Medulla oblongata (tissue), 1 donor: ENCODE measurements around the gene ASXL1.
"Not testable (repeated sequence)": the region's sequence is repeated elsewhere in the genome, so short reads cannot be mapped to it uniquely, and the experiment has no call there.

Experiments
- DNase-seq: peaks from one replicate; pipeline ENCODE4 v3.0.0-alpha.2; 2015; ENCODE audit errors: extremely low spot score

ASXL1 gene

DNA sequence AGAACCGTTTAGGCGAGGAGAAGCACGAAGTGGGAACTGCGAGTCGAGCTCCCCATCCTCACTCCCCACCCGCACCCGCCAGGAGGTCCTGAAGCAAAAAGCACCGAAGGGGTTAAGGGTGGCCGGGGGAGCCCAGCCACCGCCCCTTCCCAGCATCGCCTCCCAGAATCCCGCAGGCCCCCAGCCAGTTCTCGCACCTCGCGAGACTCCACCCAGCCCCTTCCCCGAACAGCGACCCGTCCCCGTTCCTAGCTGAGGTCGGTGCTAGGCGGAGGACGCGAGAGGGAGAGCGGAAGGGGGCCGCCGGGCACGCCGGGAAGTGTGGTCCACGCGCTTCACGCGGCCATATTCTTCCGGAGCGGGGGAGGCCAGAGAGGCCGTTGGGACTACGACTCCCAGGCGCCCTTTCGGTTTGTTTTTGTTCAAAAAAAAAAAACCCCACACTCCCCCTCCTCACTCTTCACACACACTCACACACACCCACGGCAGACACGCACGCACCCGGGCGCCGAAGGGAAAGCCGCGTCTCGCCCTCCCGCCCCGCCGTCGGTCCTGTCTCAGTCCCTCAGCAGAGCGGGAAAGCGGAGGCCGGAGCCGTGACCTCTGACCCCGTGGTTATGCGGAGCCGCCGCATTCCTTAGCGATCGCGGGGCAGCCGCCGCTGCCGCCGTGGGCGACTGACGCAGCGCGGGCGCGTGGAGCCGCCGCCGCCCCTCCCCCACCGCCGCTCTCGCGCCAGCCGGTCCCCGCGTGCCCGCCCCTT, at the start of gene ASXL1:
TSS of gene ASXL1 (plus strand) at position 463 of the 763 bp plus-strand sequence. CDS start 445 bp downstream, outside the sequence.
- DNase-seq = peak; percentile 98

DNA sequence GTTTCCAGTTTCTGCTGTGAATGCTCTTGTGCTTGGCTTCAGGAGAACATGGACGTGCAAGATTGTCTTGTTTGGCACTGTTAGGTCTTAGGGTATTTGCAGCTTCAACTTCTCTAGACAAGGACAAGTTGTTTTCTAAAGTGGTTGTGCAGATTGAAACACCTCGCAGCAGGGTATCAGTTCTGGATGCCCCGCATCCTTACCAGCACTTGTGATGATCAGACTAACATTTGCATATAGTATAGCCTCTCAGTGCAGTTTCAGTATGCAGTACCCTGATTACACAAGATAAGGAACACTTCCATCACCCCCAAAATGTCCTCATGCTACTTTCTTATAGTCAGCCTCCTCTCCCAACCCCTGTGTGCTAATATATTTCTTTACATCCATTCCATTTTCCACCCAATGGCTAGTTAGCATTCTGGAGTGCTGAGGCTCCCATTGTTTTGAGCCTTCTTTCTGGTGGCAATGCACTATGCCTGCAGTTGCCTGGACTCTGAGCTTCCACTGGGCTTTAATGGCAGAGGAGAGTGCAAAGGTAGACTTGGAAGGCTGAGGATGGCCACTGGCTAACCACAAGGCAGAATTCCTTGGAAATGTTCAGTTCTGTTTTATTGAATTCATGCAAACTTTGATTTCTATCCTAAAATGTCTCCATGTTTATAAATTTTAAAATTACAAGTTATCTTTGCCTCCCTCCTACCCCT, 45.3 kb upstream of the ASXL1 start:
- no peak for DNase-seq

DNA sequence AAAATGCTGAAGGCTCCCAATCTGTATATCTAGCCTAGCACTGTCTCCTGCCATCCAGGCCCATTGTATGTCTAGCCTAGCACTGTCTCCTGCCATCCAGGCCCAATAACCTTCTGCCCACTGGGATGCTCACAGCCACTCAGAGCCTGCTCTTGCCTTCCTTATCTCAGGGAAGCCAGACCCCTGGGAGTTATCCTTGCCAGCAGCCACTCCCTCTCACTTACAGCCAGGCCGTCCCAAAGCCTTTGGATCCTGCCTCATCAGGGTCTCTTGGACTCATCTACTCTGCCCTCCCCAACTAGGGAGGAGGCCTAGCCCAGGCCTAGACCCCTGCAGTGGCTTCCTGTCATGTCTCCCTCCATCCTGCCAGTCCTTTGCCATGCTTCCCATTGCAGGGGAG, 43.4 kb upstream of the ASXL1 start:
- DNase-seq = no peak

DNA sequence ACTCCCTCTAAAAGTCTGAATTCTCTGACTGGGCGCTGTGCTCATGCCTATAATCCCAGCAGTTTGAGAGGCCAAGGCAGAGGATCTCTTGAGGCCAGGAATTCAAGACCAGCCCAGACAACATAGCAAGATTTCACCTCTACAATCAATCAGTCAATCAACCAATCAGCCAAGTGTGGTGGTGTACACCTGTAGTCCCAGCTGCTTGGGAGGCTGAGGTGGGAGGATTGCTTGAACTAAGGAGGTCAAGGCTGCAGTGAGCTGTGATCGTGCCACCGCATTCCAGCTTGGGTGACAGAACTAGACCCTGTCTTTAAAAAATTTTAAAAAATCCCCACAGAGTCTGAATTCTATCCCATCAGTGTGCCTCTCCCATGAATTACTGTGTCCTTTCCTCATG, 42.7 kb upstream of the ASXL1 start:
- DNase-seq = no peak

DNA sequence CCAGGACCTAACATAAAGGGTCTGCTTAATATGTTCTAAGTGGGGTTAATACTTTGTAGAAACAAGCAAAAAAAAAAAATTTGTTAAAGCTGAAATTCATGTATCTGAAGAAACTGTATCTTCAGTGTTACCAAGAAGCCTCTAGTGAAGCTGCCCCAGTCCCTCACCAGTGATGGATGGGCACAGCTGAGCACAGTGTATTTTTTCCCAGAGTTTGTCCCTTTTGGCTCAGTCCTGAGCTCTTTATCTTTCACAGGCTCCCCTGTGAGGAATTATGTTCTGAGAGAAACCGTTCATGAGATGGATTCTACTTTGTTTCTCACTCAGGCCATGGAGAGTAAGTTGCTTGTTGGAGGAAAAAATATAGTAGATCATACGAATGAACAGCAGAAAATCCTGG, 42.2 kb upstream of the ASXL1 start:
- no peak for DNase-seq

DNA sequence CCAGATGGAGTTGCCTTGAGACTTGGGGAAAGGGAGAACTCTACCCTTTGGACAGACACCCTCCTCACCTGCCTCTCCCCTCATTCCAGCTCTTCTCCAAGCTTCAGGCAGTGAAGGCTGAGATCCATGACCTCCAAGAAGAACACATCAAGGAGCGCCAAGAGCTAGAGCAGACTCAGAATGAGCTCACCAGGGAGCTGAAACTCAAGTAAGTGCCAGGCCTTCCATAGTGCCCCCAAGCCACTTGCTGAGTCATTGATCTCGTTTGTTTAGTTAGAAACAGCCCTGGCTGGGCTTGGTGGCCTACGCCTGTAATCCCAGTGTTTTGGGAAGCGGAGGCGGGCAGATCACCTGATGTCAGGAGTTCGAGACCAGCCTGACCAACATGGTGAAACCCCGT, 41.5 kb upstream of the ASXL1 start:
- DNase-seq = no peak

DNA sequence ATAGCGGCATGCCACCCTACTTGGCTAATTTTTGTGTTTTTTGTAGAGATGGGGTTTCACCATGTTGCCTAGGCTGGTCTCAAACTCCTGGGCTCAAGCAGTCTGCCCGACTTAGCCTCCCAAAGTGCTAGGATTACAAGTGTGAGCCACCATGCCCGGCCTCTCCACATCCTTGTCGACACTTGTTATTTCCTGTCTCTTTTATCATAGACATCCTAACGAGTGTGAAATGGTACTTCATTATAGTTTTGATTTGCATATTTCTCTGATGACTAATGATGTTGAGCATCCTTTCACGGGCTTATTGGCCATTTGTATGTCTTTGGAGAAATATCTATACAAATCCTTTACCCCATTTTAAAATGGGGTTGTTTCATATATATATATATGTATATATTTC, 39.0 kb upstream of the ASXL1 start:
- DNase-seq = no peak

DNA sequence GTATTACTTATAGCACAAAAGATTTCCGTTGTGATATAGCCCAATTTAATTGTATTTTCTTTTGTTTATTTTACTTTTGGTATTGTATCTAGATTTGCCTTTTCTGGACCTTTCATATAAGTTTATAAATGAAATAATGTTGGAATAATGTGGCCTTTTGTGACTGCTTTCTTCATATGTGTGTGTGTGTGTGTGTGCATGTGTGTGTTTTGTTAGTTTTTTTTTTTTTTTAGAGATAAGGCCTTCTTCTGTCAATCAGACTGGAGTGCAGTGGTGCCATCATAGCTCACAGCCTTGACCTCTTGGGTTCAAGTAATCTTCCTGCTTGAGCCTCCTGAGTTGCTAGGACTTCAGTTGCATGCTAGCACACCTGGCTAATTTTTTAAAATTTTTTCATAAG, 37.8 kb upstream of the ASXL1 start:
- DNase-seq = no peak

DNA sequence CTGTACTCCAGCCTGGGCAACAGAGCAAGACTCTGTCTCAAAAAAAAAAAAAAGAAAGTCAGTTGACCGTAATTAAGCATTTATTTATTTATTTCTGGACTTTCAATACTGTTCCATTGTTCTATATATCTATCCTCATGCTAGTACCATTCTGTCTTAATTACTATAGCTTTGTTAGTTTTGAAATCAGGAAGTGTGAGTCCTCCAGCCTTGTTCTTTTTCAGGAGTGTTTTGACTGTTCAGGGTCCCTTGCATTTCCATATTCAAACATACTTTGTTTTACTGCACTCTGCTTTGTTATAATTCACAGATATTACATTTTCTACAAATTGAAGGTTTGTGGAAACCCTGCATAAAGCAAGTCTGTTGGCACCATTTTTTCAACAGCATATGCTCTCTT, 36.7 kb upstream of the ASXL1 start:
- no peak for DNase-seq

DNA sequence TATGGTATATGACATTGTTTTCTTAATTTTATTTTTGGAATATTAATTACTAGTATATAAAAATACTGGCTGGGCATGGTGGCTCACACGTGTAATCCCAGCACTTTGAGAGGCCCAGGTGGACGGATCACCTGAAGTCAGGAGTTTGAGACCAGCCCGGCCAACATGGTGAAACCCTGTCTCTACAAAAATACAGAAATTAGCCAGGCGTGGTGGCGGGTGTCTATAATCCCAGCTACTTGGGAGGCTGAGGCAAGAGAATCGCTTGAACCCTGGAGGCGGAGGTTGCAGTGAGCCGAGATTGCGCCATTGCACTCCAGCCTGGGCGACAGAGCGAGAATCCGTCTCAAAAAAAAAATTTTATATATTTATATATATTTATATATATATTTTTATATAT, 35.9 kb upstream of the ASXL1 start:
- not testable (repeated sequence) for DNase-seq

DNA sequence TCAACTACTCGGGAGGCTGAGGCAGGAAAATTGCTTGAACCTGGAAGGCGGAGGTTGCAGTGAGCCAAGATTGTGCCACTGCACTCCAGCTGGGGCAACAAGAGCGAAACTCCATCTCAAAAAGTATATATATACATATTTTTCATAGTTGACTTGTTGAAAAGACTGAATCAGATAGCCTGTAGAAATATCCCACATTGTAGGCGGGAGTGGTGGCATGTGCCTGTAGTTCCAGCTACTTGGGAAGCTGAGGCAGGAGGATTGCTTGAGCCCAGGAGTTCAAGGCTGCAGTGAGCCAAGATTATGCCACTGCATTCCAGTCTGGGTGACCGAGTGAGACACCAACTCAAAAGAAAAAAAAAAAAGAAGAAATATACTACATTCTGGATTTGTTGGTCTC, 34.4 kb upstream of the ASXL1 start:
- not testable (repeated sequence) for DNase-seq

DNA sequence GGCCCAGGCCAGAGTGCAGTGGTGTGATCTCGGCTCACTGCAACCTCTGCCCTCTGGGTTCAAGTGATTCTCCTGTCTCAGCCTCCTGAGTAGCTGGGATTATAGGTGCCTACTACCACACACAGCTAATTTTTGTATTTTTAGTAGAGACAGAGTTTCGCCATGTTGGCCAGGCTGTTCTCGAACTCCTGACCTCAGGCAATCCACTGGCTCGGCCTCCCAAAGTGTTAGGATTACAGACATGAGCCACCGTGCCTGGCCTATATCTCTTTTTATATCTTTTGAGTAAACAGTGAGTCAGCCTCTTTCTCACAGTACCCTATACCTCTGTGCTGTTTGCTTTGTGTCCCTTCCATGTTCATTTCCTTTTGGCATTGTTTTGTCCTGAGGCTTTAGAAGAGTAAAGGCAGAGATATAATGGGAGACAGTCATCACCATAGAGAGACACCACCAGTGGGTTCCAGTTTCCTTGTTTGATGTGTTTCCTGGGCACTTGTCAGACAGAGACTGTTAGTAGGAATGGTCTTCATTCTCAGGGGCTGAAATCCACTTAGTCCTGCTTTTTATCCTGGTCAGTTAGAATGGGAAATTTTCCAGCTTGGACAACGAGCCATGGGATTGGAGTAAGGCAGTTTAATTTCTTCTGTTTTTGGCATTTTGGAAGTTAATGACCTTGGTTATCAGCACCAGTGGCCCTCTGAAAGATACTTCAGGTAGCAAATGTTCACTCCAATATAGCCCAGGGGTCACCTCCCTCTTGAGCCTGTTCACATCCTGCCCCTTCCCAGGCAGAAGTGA, 32.2 kb upstream of the ASXL1 start:
- no peak for DNase-seq

DNA sequence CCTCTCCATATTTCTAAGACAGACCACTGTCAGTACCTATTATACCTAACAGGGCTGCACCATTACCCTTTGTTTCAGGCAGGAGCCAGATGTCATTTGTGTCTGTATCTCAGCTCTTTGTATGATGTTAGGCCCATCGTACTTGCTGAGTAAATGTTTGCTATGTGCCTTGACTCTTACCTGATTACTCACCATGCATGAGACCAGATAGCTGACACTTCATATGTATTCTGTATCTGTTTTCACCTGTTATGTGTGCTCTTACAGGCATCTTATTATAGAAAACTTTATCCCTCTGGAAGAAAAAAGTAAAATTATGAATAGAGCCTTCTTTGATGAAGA, 31.7 kb upstream of the ASXL1 start:
- no peak for DNase-seq

DNA sequence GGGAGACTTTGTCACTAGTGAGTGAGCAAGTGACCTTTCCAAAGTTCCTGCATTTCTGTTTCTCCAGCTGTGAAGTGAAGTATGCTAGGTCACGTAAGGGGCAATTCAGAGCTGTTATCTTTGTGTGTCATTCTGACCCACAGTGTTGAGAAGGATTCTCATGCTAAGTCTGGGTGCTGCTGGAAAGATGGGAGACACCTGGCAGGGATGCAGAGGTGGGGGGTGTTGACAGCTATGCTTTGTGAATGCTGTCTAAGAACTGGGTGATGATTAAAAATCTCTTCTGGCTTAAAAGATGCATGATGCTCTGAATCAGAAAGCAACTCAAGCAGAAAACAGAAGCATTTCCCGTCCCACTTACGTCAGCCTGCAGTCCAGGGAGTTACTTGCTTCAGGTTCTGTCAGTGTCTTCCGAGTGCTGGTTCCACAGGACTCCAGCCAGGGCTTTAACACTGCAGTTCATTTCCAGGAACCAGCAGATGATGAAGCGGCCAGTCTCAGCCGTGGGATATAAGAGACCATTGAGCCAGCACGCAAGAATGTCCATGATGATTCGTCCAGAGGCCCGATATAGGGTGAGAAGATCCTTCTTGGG, 30.9 kb upstream of the ASXL1 start:
- no peak for DNase-seq

DNA sequence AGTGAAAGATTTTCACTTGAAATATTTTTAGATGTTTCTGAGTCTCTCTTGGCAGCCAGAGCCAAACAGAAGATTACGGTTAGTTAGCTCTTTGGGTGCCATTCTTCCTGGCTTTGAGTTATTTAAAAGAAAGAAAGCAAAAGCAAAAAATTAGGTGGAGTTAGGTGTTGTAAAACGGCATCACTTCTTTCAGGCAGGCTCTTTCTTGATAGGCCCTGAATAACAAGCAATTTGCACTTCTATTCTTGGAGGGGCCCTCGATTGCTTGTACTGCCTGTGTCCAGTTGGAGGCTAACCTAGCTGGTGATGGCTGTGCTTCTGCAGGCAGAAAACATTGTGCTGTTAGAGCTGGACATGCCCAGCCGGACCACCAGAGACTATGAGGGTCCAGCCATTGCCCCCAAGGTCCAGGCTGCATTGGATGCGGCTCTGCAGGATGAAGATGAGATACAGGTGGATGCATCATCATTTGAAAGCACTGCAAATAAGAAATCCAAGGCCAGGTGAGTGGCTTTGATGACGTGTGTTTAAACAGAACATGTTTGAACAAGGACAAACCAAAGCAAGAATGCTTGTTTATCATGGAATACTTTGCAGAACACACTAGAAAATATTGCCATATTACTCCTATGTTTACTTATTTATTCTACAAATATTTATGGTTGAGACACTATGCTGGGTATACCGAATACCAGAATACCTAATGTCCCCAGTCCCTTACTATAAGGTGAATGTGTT, 28.1 kb upstream of the ASXL1 start:
- DNase-seq = no peak

DNA sequence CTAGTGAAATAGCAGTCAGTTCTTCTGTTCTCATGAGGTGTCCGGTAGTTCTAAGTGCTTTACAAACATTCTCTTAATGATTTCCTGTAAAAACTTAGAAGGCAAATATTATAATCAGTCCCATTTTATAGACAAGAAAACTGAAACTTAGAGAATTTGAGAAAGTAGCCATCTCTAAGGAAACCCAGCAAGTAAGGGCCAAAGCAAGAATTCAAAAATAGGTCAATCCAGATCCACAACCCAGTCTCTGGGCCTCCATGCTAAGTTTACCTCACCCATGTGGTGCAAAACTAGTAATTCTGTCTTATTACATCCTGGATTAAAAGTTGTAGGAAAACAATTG, 27.6 kb upstream of the ASXL1 start:
- no peak for DNase-seq

DNA sequence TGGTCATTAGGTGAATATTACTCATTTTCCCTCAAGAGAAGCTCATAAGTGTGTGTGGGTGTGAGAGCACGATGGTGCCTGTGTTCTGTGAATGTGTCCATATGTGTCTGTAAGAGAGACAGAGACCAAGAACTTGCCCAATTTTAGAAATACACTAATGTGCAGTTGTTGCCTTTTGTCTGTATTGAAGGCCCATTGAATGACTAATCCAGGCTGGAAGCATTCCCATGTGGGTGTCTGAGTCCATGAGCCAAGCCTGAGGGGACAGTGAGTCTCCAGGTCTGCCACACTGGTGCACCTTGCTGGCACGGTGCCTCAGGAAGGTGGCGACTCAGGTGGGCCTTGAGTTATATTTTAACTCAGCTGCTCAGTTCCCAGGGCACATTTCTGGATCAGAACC, 25.5 kb upstream of the ASXL1 start:
- no peak for DNase-seq

DNA sequence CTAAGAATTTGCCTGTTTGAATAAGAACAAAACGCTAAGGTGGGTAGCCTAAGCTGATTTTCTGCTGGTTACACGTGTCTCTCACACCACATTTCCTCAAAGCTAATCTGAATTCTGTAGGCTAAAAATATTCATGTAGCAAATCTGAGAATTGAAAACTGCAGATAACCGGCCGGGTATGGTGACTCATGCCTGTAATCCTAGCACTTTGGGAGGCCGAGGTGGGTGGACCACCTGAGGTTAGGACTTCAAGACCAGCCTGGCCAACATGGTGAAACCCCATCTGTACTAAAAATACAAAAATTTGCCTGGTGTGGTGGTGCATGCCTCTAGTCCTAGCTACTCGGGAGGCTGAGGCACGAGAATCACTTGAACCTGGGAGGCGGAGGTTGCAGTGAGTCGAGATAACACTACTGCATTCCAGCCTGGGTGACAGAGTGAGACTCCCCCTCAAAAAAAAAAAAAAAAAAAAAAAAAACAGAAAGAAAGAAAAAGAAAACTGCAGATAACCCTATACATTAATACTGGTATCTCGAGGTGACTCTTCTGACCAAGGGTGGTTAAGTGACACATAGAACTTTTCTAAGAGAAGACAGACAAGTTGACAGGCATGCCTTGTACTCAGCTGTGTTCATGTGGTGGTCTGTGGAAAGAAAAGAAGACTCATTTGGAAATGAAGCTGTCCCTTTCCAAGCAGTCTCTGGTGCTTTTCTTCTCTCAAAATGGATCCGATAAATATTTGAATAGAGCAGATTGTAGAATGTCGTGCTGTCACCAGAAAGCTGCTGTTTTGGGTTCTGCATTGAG, 24.7 kb upstream of the ASXL1 start:
- no peak for DNase-seq

DNA sequence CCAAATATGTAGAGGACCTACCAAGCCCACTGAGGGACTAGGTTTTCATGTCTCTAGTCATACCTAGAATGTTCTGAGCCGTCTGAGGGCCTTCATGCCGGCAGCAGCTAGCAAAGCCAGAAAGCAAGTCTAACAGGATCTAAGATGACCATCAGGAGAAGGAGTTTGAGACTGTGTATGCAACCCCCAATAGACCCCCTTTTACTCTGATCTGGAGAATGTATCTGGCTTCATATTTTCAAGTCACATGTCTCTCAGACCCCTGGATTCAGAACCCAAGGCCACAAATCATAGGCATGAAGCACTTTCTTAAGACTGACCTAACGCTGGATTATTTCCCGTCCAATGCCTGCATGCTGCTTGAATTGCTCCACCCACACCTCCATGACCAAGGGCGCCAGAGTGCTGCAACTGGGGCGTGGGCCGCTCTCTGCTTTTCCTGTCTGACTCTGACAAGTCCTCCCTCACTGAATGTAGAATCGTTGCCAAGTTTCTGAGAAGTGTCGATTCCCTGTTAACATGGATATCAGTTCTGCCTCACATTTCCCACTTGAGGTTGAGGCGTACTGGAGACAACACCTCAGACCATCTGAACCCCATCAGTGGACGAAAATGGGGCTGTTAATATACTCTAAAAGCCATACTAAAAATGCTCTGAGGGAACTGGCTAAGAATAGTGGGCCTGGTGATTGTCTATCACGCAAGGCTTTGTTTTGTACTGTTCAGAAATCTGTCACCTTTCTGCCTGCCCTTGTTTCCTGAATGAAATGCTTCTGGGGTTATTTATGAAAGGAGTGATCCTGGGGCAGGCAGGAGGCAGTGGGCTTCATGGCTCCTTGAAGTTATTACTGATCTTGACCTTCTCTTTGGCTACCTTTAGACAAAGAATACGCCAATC, 23.9 kb upstream of the ASXL1 start:
- no peak for DNase-seq

DNA sequence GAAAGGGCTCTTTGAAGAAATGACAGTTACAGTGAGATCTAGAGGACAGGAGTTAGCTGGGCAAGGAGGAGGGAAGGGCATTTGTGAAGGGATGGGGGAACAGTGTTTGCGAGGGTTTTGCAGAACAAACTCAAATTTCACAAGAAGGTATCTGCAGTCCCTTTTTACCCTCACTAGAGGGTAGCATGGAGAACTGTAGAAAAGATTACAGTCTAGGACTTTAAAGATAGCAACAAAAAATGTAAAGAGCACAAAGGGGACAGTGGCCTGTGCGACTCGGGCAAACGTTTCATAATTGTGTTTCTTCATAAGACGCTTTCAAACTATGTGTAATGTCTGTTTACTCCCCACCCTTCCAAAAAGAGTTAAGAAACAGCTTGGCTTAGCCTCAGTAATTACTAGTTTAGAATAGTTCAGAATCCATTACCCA, 21.2 kb upstream of the ASXL1 start:
- DNase-seq = peak; percentile 41
